Keratinocyte (primary cell): ENCODE results near the gene ECT2L. TPM values are rescaled to one million over a fixed set of nuclear protein-coding genes. Genes with fewer than 3 reads are reported as not detected.

Experiments
- DNase-seq: peaks from one replicate; pipeline ENCODE4 v3.0.0-alpha.2; 2011; ENCODE audit warnings: low read depth, missing footprints, low spot score
- FAIRE-seq: peaks from 2 replicates; lab custom pipeline; 2011; peaks lifted over from hg19 to GRCh38; lab: Jason Lieb, UNC
- H2AFZ ChIP-seq: 2 replicates; pipeline ENCODE4 v1.6.0; 2012; ENCODE audit warnings: low read length, control low read depth, inconsistent platforms; ENCODE audit not compliant: control insufficient read depth
- H3K27ac ChIP-seq: 2 replicates; pipeline ENCODE4 v1.5.1; 2011; ENCODE audit warnings: low read length; ENCODE audit not compliant: control insufficient read depth, insufficient read depth
- H3K27me3 ChIP-seq: 3 replicates; pipeline ENCODE4 v1.6.0; 2011; ENCODE audit warnings: low read length; ENCODE audit not compliant: control insufficient read depth, insufficient read depth; ENCODE audit errors: extremely low read depth
- H3K36me3 ChIP-seq, 2 experiments: 2 replicates in 1 of 2; 3 replicates in 1 of 2; pipeline ENCODE4 v1.5.1; 2011; ENCODE audit warnings: low read length in 2 of 2, mild to moderate bottlenecking in 1 of 2; ENCODE audit not compliant: control insufficient read depth in 2 of 2, insufficient read depth in 2 of 2; ENCODE audit errors: extremely low read depth in 1 of 2
- H3K4me1 ChIP-seq: 3 replicates; pipeline ENCODE4 v1.5.1; 2011; ENCODE audit warnings: low read length; ENCODE audit not compliant: control insufficient read depth, insufficient read depth; ENCODE audit errors: extremely low read depth
- H3K4me2 ChIP-seq: 3 replicates; pipeline ENCODE4 v1.6.0; 2011; ENCODE audit warnings: low read depth, low read length; ENCODE audit not compliant: control insufficient read depth, insufficient read depth; ENCODE audit errors: extremely low read depth
- H3K4me3 ChIP-seq, 3 experiments: fragments of 200-600 bp in 1 of 3; sonication (generic) in 1 of 3; 2 replicates in 2 of 3; 3 replicates in 1 of 3; pipeline ENCODE4 v1.5.1; 2011 to 2016; ENCODE audit warnings: low read length in 3 of 3, mild to moderate bottlenecking in 3 of 3, control low read depth in 2 of 3, inconsistent platforms in 1 of 3, low read depth in 1 of 3, mixed read lengths in 1 of 3, mixed run types in 1 of 3, moderate library complexity in 1 of 3; ENCODE audit not compliant: control insufficient read depth in 2 of 3, insufficient read depth in 2 of 3; ENCODE audit errors: extremely low read depth in 1 of 3
- H3K79me2 ChIP-seq: 2 replicates; pipeline ENCODE4 v1.6.0; 2012; ENCODE audit warnings: low read length; ENCODE audit not compliant: control insufficient read depth, insufficient read depth
- H3K9ac ChIP-seq: 3 replicates; pipeline ENCODE4 v1.6.0; 2011; ENCODE audit warnings: low read length; ENCODE audit not compliant: control insufficient read depth, insufficient read depth; ENCODE audit errors: extremely low read depth
- H3K9me1 ChIP-seq: 3 replicates; pipeline ENCODE4 v1.6.0; 2011; ENCODE audit warnings: low read length; ENCODE audit not compliant: control insufficient read depth, insufficient read depth; ENCODE audit errors: extremely low read depth
- H3K9me3 ChIP-seq: 2 replicates; pipeline ENCODE4 v1.5.1; 2012; ENCODE audit warnings: low read depth, low read length; ENCODE audit not compliant: control insufficient read depth
- H4K20me1 ChIP-seq: 3 replicates; pipeline ENCODE4 v1.6.0; 2011; ENCODE audit warnings: low read length; ENCODE audit not compliant: control insufficient read depth, insufficient read depth; ENCODE audit errors: extremely low read depth
- CTCF ChIP-seq, 3 experiments: IDR thresholded peaks in 1 of 3; conservative IDR thresholded peaks in 1 of 3; optimal IDR thresholded peaks in 1 of 3; 2 replicates in 2 of 3; 3 replicates in 1 of 3; pipeline versions ENCODE3 to v1.5.1; 2011; ENCODE audit warnings: low read length in 3 of 3, mild to moderate bottlenecking in 3 of 3, moderate library complexity in 2 of 3, control low read depth in 1 of 3, inconsistent platforms in 1 of 3; ENCODE audit not compliant: insufficient read depth in 2 of 3; ENCODE audit errors: extremely low read depth in 1 of 3
- EZH2 ChIP-seq: IDR thresholded peaks from one replicate; pipeline ENCODE4 v1.6.1; 2012; ENCODE audit warnings: inconsistent platforms, mild to moderate bottlenecking, low read length, moderate library complexity
- dilution Hi-C: fragments of 300-500 bp; cut with MboI; formaldehyde crosslinking; loops from one replicate; pipeline ENCODE4 v1.7.0; 2020; ENCODE audit warnings: low sequenced_read_pairs; ENCODE audit not compliant: extremely low pct_ligation_motif_present
- polyA plus RNA-seq, 5 experiments: library from polyadenylated mRNA; depleted of rRNA in 3 of 5; stranded (reverse) in 3 of 5; stranded (forward) in 1 of 5; unstranded in 1 of 5; fragments of >200 nt; gene quantifications; 1 replicate in 1 of 5; 2 replicates in 3 of 5; 3 replicates in 1 of 5; pipeline versions ENCODE4 v1.2.1 to v1.2.3, GENCODE V29; 2011 to 2012; ENCODE audit warnings: missing spikeins in 2 of 5, low read depth in 1 of 5, low replicate concordance in 1 of 5

Gene ECT2L
- polyA plus RNA-seq, 1 donor (not counting 4 experiments of a cell fraction or from before 2014, with no cell fraction given), result 0.01 TPM

GRCh38 chr6:138769102-138769676 is 26.7 kb upstream of the ECT2L start:
- no peaks in the 10 kb centered on the region for H4K20me1 ChIP-seq
- no peak overlapping the region for H3K9ac ChIP-seq
- no peaks in the 10 kb centered on the region for H3K79me2 ChIP-seq
- H3K4me1 ChIP-seq, result peaks cover under 1% of the 10 kb centered on the region
- H3K4me3 ChIP-seq, result no peak overlapping the region
- no peak for TF ChIP-seq EZH2
- no peak for TF ChIP-seq CTCF (optimal IDR thresholded peaks at IDR 0.05 in 1 of 3, IDR thresholded peaks at IDR 0.05 in 1 of 3, conservative IDR thresholded peaks at IDR 0.05 in 1 of 3; ENCODE audit: extremely low read depth in 1 of 3, insufficient read depth in 2 of 3, low read length in 3 of 3)
- H2AFZ ChIP-seq, result no peak overlapping the region
- DNase-seq (no peak), FAIRE-seq (no peak)
- H3K9me1 ChIP-seq, result no peaks in the 10 kb centered on the region
- dilution Hi-C loops, result no loop called here
- H3K36me3 ChIP-seq, result no peaks in the 10 kb centered on the region
- H3K27me3 ChIP-seq, result no peaks in the 10 kb centered on the region
- H3K4me2 ChIP-seq, result no peak overlapping the region
- H3K27ac ChIP-seq, result no peak overlapping the region
- H3K9me3 ChIP-seq, result no peaks in the 10 kb centered on the region

- TF ChIP-seq CTCF (optimal IDR thresholded peaks at IDR 0.05 in 1 of 3, IDR thresholded peaks at IDR 0.05 in 1 of 3, conservative IDR thresholded peaks at IDR 0.05 in 1 of 3; ENCODE audit: extremely low read depth in 1 of 3, insufficient read depth in 2 of 3, low read length in 3 of 3), result no peak
- H3K27ac ChIP-seq, result peak overlapping the region; percentile 92
- no peaks in the 10 kb centered on the region for H3K36me3 ChIP-seq
- peaks cover 4% of the 10 kb centered on the region for H3K4me1 ChIP-seq
- no peaks in the 10 kb centered on the region for H3K79me2 ChIP-seq
- peak overlapping the region; percentile 95 for H3K4me2 ChIP-seq
- H4K20me1 ChIP-seq, result no peaks in the 10 kb centered on the region
- no peaks in the 10 kb centered on the region for H3K9me3 ChIP-seq
- no peaks in the 10 kb centered on the region for H3K9me1 ChIP-seq
- H2AFZ ChIP-seq, result peak overlapping the region; percentile 98
- H3K9ac ChIP-seq, result peak overlapping the region; percentile 88
- DNase-seq (no peak), FAIRE-seq (no peak)
- H3K27me3 ChIP-seq, result no peaks in the 10 kb centered on the region
- H3K4me3 ChIP-seq, result peak overlapping the region; percentile 60 to 91 (median 77)
- dilution Hi-C loops, result no loop called here
Observed at GRCh38 chr6:138772596-138773176, 23.2 kb upstream of the ECT2L start.
